Endothelial cell of umbilical vein (primary cell): Measurements from ENCODE around the gene SLC41A3. TPM values are rescaled to one million over a fixed set of nuclear protein-coding genes. Genes with fewer than 3 reads are reported as not detected.

Source experiments
- BruUV-seq: library from RNA; stranded (reverse); fragments of 400-500 nt; replicated peaks from 2 replicates; lab custom pipeline; 2021; lab: Mats Ljungman, UMichigan
- CTCF ChIA-PET: fragments of 300-600, 350-600 bp; sonication (Branson Sonifier 250); formaldehyde crosslinking; loops from one replicate; lab custom pipeline; 2021; ENCODE audit warnings: antibody characterized with exemption, inconsistent platforms; lab: Charles Lee
- POLR2A ChIA-PET: fragments of 300-600, 350-600 bp; sonication (Branson Sonifier 250); formaldehyde crosslinking; loops from one replicate; lab custom pipeline; 2021; ENCODE audit warnings: antibody characterized with exemption, inconsistent platforms; lab: Charles Lee
- DNase-seq: peaks from one replicate; pipeline ENCODE4 v3.0.0-alpha.2; 2011; ENCODE audit warnings: low read depth, low spot score
- FAIRE-seq: peaks from 2 replicates; lab custom pipeline; 2011; peaks lifted over from hg19 to GRCh38; lab: Jason Lieb, UNC
- H2AFZ ChIP-seq: 2 replicates; pipeline ENCODE4 v1.6.0; 2012; ENCODE audit warnings: low read depth, low read length, control low read depth, inconsistent platforms
- H3K27ac ChIP-seq: 2 replicates; pipeline ENCODE4 v1.5.1; 2011; ENCODE audit warnings: low read depth, mild to moderate bottlenecking, control low read depth, low read length, moderate library complexity; ENCODE audit not compliant: insufficient read depth
- H3K27me3 ChIP-seq, 2 experiments: 2 replicates each; pipeline versions ENCODE4 v1.6.0 to v1.6.1; 2011; ENCODE audit warnings: low read length in 2 of 2, mixed read lengths in 1 of 2; ENCODE audit not compliant: control insufficient read depth in 2 of 2, insufficient read depth in 2 of 2
- H3K36me3 ChIP-seq, 2 experiments: 2 replicates in 1 of 2; 3 replicates in 1 of 2; pipeline ENCODE4 v1.5.1; 2011; ENCODE audit warnings: low read length in 2 of 2, mild to moderate bottlenecking in 1 of 2, moderate library complexity in 1 of 2; ENCODE audit not compliant: control insufficient read depth in 2 of 2, insufficient read depth in 2 of 2; ENCODE audit errors: extremely low read depth in 1 of 2
- H3K4me1 ChIP-seq: 3 replicates; pipeline ENCODE4 v1.5.1; 2011; ENCODE audit warnings: mild to moderate bottlenecking, low read length; ENCODE audit not compliant: control insufficient read depth, insufficient read depth; ENCODE audit errors: extremely low read depth
- H3K4me2 ChIP-seq: 2 replicates; pipeline ENCODE4 v1.6.1; 2011; ENCODE audit warnings: low read length, control low read depth, mixed read lengths; ENCODE audit not compliant: insufficient read depth
- H3K4me3 ChIP-seq, 3 experiments: fragments of 200-600 bp in 1 of 3; sonication (generic), shearing (Covaris generic) in 1 of 3; replicated peaks in 1 of 3; 2 replicates each; pipeline ENCODE4 v1.5.1; 2011 to 2016; ENCODE audit warnings: control low read depth in 3 of 3, low read length in 3 of 3, mild to moderate bottlenecking in 2 of 3, inconsistent platforms in 1 of 3, low read depth in 1 of 3, moderate library complexity in 1 of 3; ENCODE audit not compliant: insufficient read depth in 1 of 3
- H3K79me2 ChIP-seq: 2 replicates; pipeline ENCODE4 v1.6.0; 2012; ENCODE audit warnings: low read length, inconsistent platforms; ENCODE audit not compliant: control insufficient read depth, insufficient read depth
- H3K9ac ChIP-seq: replicated peaks from 2 replicates; pipeline ENCODE3; 2011; ENCODE audit warnings: low read length, control low read depth; ENCODE audit not compliant: insufficient read depth; ENCODE audit errors: extremely low read depth
- H3K9me1 ChIP-seq: replicated peaks from 3 replicates; pipeline ENCODE4 v1.6.0; 2011; ENCODE audit warnings: mild to moderate bottlenecking, low read length; ENCODE audit not compliant: control insufficient read depth, insufficient read depth; ENCODE audit errors: extremely low read depth
- H3K9me3 ChIP-seq: replicated peaks from 2 replicates; pipeline ENCODE4 v1.5.1; 2012; ENCODE audit warnings: low read length, inconsistent platforms; ENCODE audit not compliant: control insufficient read depth, insufficient read depth
- H4K20me1 ChIP-seq: replicated peaks from 2 replicates; pipeline ENCODE3; 2011; ENCODE audit warnings: mild to moderate bottlenecking, low read length; ENCODE audit not compliant: control insufficient read depth, insufficient read depth; ENCODE audit errors: extremely low read depth
- CTCF ChIP-seq, 2 donors: IDR thresholded peaks; 1 replicate in 1 of 2; 2 replicates in 1 of 2; pipeline ENCODE4 v1.5.1; 2011; ENCODE audit warnings: low read length in 2 of 2, mild to moderate bottlenecking in 2 of 2, moderate library complexity in 2 of 2, control low read depth in 1 of 2, inconsistent platforms in 1 of 2, low read depth in 1 of 2; ENCODE audit not compliant: insufficient read depth in 1 of 2; ENCODE audit errors: extremely low read depth in 1 of 2
- EZH2 ChIP-seq: IDR thresholded peaks from 2 replicates; pipeline ENCODE4 v1.6.1; 2012; ENCODE audit warnings: borderline replicate concordance, low read depth, mild to moderate bottlenecking, moderate library complexity, low read length, inconsistent platforms; ENCODE audit not compliant: severe bottlenecking
- FOS ChIP-seq: IDR thresholded peaks from 2 replicates; pipeline ENCODE4 v1.6.1; 2011; ENCODE audit warnings: mild to moderate bottlenecking, low read length, moderate library complexity, borderline replicate concordance; ENCODE audit not compliant: insufficient read depth
- GATA2 ChIP-seq: IDR thresholded peaks from 2 replicates; pipeline ENCODE4 v1.7.0; 2011; ENCODE audit warnings: low read depth, mild to moderate bottlenecking, moderate library complexity, mixed read lengths, low read length; ENCODE audit not compliant: insufficient read length, insufficient read depth
- JUN ChIP-seq: IDR thresholded peaks from 2 replicates; pipeline ENCODE4 v1.6.1; 2011; ENCODE audit warnings: borderline replicate concordance, low read depth; ENCODE audit not compliant: insufficient read length, insufficient read depth
- MAX ChIP-seq: IDR thresholded peaks from 2 replicates; pipeline ENCODE4 v1.6.1; 2011; ENCODE audit not compliant: insufficient read depth, insufficient read length
- MYC ChIP-seq: IDR thresholded peaks from one replicate; pipeline ENCODE4 v1.6.1; 2011; ENCODE audit warnings: mild to moderate bottlenecking, low read depth, low read length
- POLR2A ChIP-seq: IDR thresholded peaks from 2 replicates; pipeline ENCODE4 v1.6.1; 2012; ENCODE audit warnings: low read depth, mild to moderate bottlenecking, control low read depth, low read length
- POLR2AphosphoS5 ChIP-seq: IDR thresholded peaks from 2 replicates; pipeline ENCODE4 v1.6.1; 2012; ENCODE audit warnings: low read depth, mild to moderate bottlenecking, control low read depth, low read length, moderate library complexity; ENCODE audit not compliant: insufficient read depth
- dilution Hi-C: fragments of 300-500 bp; cut with MboI; formaldehyde crosslinking; loops from one replicate; pipeline ENCODE4 v1.15.0; 2019; ENCODE audit warnings: low sequenced_read_pairs; ENCODE audit not compliant: extremely low pct_ligation_motif_present
- intact Hi-C: fragments of 100-400 bp; cut with micrococcal nuclease; formaldehyde crosslinking; loops from one replicate; pipeline ENCODE4 v1.10.0; 2022
- polyA plus RNA-seq, 4 experiments: library from polyadenylated mRNA; depleted of rRNA in 3 of 4; stranded (reverse) in 3 of 4; unstranded in 1 of 4; fragments of >200 nt; gene quantifications; 2 replicates each; pipeline versions ENCODE4 v1.2.1 to v1.2.3, GENCODE V29; 2011 to 2012; ENCODE audit warnings: missing spikeins in 1 of 4
- total RNA-seq: library from RNA; stranded (reverse); gene quantifications from 2 replicates; pipeline ENCODE4 v1.2.3, GENCODE V29; 2021

SLC41A3 gene
- total and polyA plus RNA-seq, 2 donors (not counting 3 experiments of a cell fraction or from before 2014, with no cell fraction given): 52.5 to 118 TPM

GRCh38 chr3:126009181-126009580 is 74.7 kb downstream of the SLC41A3 start:
- H3K4me2 ChIP-seq: no peak overlapping the region
- CTCF ChIA-PET: no interaction called here
- H2AFZ ChIP-seq: no peak overlapping the region
- H3K27ac ChIP-seq: no peak overlapping the region
- H3K9me1 ChIP-seq: no peaks in the 10 kb centered on the region
- H3K27me3 ChIP-seq: no peaks in the 10 kb centered on the region
- FAIRE-seq (no peak), DNase-seq (no peak)
- no peaks in the 10 kb centered on the region for H3K79me2 ChIP-seq
- POLR2A ChIA-PET: no interaction called here
- no peak overlapping the region for H3K4me3 ChIP-seq
- no peaks in the 10 kb centered on the region for H4K20me1 ChIP-seq
- TF ChIP-seq EZH2 (no peak), MAX (no peak)
- BruUV-seq: no TSS peak
- H3K36me3 ChIP-seq: peaks cover 0 to 22% of the 10 kb centered on the region in 2 experiments
- no peaks in the 10 kb centered on the region for H3K9me3 ChIP-seq
- H3K9ac ChIP-seq: no peak overlapping the region
- dilution Hi-C loops: no loop called here
- H3K4me1 ChIP-seq: no peaks in the 10 kb centered on the region
- intact Hi-C loops: no loop called here

- Histone ChIP-seq H3K27me3 (no peaks in the 10 kb centered on the region), H3K36me3 (peaks cover 0 to 22% of the 10 kb centered on the region in 2 experiments), H3K4me2 (no peak overlapping the region), H3K9ac (no peak overlapping the region), H3K4me1 (no peaks in the 10 kb centered on the region), H3K79me2 (no peaks in the 10 kb centered on the region), H3K4me3 (no peak overlapping the region), H3K9me1 (no peaks in the 10 kb centered on the region), H4K20me1 (no peaks in the 10 kb centered on the region), H3K9me3 (no peaks in the 10 kb centered on the region), H2AFZ (no peak overlapping the region), H3K27ac (no peak overlapping the region)
- FAIRE-seq (no peak), DNase-seq (no peak)
- dilution Hi-C loops: no loop called here
- TF ChIP-seq MAX: no peak
- TF ChIP-seq JUN: no peak
- no peak for TF ChIP-seq POLR2AphosphoS5
- no peak for TF ChIP-seq CTCF (IDR thresholded peaks at IDR 0.05; ENCODE audit: extremely low read depth in 1 of 2, insufficient read depth in 1 of 2, low read depth in 1 of 2, low read length in 2 of 2)
- TF ChIP-seq GATA2: no peak
- no peak for TF ChIP-seq POLR2A
- no peak for TF ChIP-seq MYC
- no peak for TF ChIP-seq FOS
- TF ChIP-seq EZH2: no peak
- intact Hi-C loops: no loop called here
- ChIA-PET POLR2A (no interaction called here), CTCF (no interaction called here)
- BruUV-seq: no TSS peak
These were observed 75.7 kb downstream of the SLC41A3 start for GRCh38 chr3:126008219-126008618.
